NCI-H226 (cell line): ENCODE data around the gene ZNF500.

Source experiments
- DNase-seq: peaks from one replicate; pipeline ENCODE4 v3.0.0-alpha.2; 2015

The ZNF500 gene

GRCh38 chr16:4700997-4701743 lies 65.8 kb downstream of the ZNF500 start:
- DNase-seq = no peak

- DNase-seq = no peak
Measured at GRCh38 chr16:4700380-4700996, 66.5 kb downstream of the ZNF500 start.

GRCh38 chr16:4699046-4699556 lies 67.9 kb downstream of the ZNF500 start:
- DNase-seq = no peak

- DNase-seq = no peak
Measured at GRCh38 chr16:4698321-4699045, 68.5 kb downstream of the ZNF500 start.
